Ishikawa (cell line): ENCODE measurements around the gene PTPRJ.

Experiments used
- CEBPB ChIP-seq: IDR thresholded peaks from 2 replicates; pipeline ENCODE4 v1.6.1; 2012
- CREB1 ChIP-seq: IDR thresholded peaks from 2 replicates; pipeline ENCODE4 v1.6.1; 2012; ENCODE audit warnings: low read depth
- EGR1 ChIP-seq: IDR thresholded peaks from 2 replicates; pipeline ENCODE4 v1.6.1; 2012
- EP300 ChIP-seq: IDR thresholded peaks from 2 replicates; pipeline ENCODE4 v1.6.1; 2012; ENCODE audit warnings: borderline replicate concordance
- FOXM1 ChIP-seq: IDR thresholded peaks from 2 replicates; pipeline ENCODE4 v1.6.1; 2012; ENCODE audit warnings: low read depth, borderline replicate concordance
- RAD21 ChIP-seq: IDR thresholded peaks from 2 replicates; pipeline ENCODE4 v1.6.1; 2012; ENCODE audit warnings: low read depth
- REST ChIP-seq: IDR thresholded peaks from 2 replicates; pipeline ENCODE4 v1.6.1; 2012; ENCODE audit warnings: low read depth, mild to moderate bottlenecking
- TAF1 ChIP-seq: IDR thresholded peaks from 2 replicates; pipeline ENCODE4 v1.6.1; 2012; ENCODE audit warnings: low read depth, mild to moderate bottlenecking
- YY1 ChIP-seq: IDR thresholded peaks from 2 replicates; pipeline ENCODE4 v1.6.1; 2012; ENCODE audit warnings: low read depth

GRCh38 chr11:48080301-48080861, 100.0 kb downstream of the PTPRJ start:
- TF ChIP-seq EP300 (no peak), TAF1 (no peak), FOXM1 (no peak), YY1 (no peak), REST (no peak), RAD21 (no peak), EGR1 (no peak), CREB1 (no peak), CEBPB (no peak)
